Activated CD8-positive, alpha-beta T cell treated with anti-CD3 and anti-CD28 coated beads for 36 hours (primary cell): ENCODE data around the gene ACE. TPM values are rescaled to one million over a fixed set of nuclear protein-coding genes. Genes with fewer than 3 reads are reported as not detected.

Experiments
- ATAC-seq: fragments of 200-7000 bp; cut with Tn5 transposase; one replicate; pipeline ENCODE4 v1.10.0; 2021; ENCODE audit warnings: mild to moderate bottlenecking, moderate library complexity
- CTCF ChIA-PET: fragments of 350-600 bp; sonication (Branson Sonifier 250); formaldehyde crosslinking; loops from one replicate; lab custom pipeline; 2021; ENCODE audit warnings: antibody characterized with exemption; lab: Charles Lee
- POLR2A ChIA-PET: fragments of 350-600 bp; sonication (Branson Sonifier 250); formaldehyde crosslinking; loops from one replicate; lab custom pipeline; 2021; ENCODE audit warnings: antibody characterized with exemption; lab: Charles Lee
- DNase-seq: peaks from one replicate; pipeline ENCODE4 v3.0.0-alpha.2; 2020
- H3K27ac Mint-ChIP-seq: one replicate; pipeline ENCODE4 v1.8.0; 2021; ENCODE audit warnings: mild to moderate bottlenecking, mixed read lengths
- H3K27me3 Mint-ChIP-seq: one replicate; pipeline ENCODE4 v1.8.0; 2021; ENCODE audit warnings: mixed read lengths
- H3K36me3 Mint-ChIP-seq: one replicate; pipeline ENCODE4 v1.8.0; 2021; ENCODE audit warnings: low read depth, mixed read lengths
- H3K4me1 Mint-ChIP-seq: one replicate; pipeline ENCODE4 v1.8.0; 2021; ENCODE audit warnings: low read depth, mixed read lengths
- H3K4me3 Mint-ChIP-seq: one replicate; pipeline ENCODE4 v1.8.0; 2021; ENCODE audit warnings: mild to moderate bottlenecking, moderate library complexity, mixed read lengths
- H3K9me3 Mint-ChIP-seq: one replicate; pipeline ENCODE4 v1.8.0; 2021; ENCODE audit warnings: mixed read lengths
- CTCF ChIP-seq: fragments of 200-600 bp; IDR thresholded peaks from one replicate; pipeline ENCODE4 v1.8.0; 2022; ENCODE audit warnings: antibody characterized with exemption, mild to moderate bottlenecking
- intact Hi-C: fragments of 100-400 bp; cut with micrococcal nuclease; formaldehyde crosslinking; loops from one replicate; pipeline ENCODE4 v1.10.0; 2022
- total RNA-seq, 2 experiments: library from RNA; stranded (reverse); gene quantifications; one replicate each; pipeline ENCODE4 v1.2.3, GENCODE V29; 2021

ACE gene
- total RNA-seq, 2 experiments from 2014 or later, result 0.36 to 0.51 TPM

GRCh38 chr17:63495491-63495890 is 18.6 kb downstream of the ACE start:
- Mint-ChIP-seq H3K27me3 (no peaks in the 10 kb centered on the region), H3K4me1 (no peaks in the 10 kb centered on the region), H3K27ac (no peak overlapping the region), H3K36me3 (no peaks in the 10 kb centered on the region), H3K9me3 (no peaks in the 10 kb centered on the region), H3K4me3 (no peak overlapping the region)
- ATAC-seq (no peak), DNase-seq (no peak)
- intact Hi-C loops, result no loop called here
- CTCF ChIA-PET, result interaction anchor here (1.6 to 2.5 kb wide), 2 partner anchors 70 kb away, joined by 4 to 14 read pairs; no protein-coding TSS in a partner anchor
- TF ChIP-seq CTCF, result no peak
- POLR2A ChIA-PET, result no interaction called here

DNA sequence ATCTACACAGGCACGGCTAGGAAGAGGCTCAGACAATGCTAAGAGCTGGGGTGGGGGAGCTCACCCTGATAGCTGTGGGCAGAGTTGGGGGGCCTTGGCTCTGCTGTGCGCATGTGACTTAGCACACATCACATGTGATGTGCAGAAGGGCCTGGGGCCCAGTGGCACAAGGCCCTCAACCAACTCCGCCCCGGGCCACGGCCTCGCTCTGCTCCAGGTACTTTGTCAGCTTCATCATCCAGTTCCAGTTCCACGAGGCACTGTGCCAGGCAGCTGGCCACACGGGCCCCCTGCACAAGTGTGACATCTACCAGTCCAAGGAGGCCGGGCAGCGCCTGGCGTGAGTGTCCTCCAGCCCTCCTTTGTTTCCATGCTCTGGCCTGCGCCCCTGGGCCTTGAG is 19.3 kb downstream of the ACE start:
- Mint-ChIP-seq H3K4me3 (no peak overlapping the region), H3K36me3 (no peaks in the 10 kb centered on the region)
- CTCF ChIA-PET, result interaction anchor here (2.1 to 2.5 kb wide), 2 partner anchors 18 to 71 kb away, joined by 5 to 14 read pairs; no protein-coding TSS in a partner anchor

GRCh38 chr17:63496663-63497400 is 20.0 kb downstream of the ACE start:
- Mint-ChIP-seq H3K4me3 (no peak overlapping the region), H3K4me1 (no peaks in the 10 kb centered on the region), H3K36me3 (no peaks in the 10 kb centered on the region), H3K27ac (no peak overlapping the region), H3K27me3 (peaks cover 5% of the 10 kb centered on the region), H3K9me3 (no peaks in the 10 kb centered on the region)
- ChIA-PET POLR2A (no interaction called here), CTCF (interaction anchor here (2.1 to 2.5 kb wide), 2 partner anchors 19 to 71 kb away, joined by 5 to 14 read pairs; no protein-coding TSS in a partner anchor)
- no peak for ATAC-seq
- no peak for TF ChIP-seq CTCF
- intact Hi-C loops, result no loop called here
- no peak for DNase-seq

More for the DNA sequence above, 19.3 kb downstream of the ACE start:
- H3K27ac Mint-ChIP-seq, result no peak overlapping the region
- no peaks in the 10 kb centered on the region for H3K4me1 Mint-ChIP-seq
- H3K9me3 Mint-ChIP-seq, result no peaks in the 10 kb centered on the region
- no peak for DNase-seq
- intact Hi-C loops, result no loop called here
- POLR2A ChIA-PET, result no interaction called here
- no peaks in the 10 kb centered on the region for H3K27me3 Mint-ChIP-seq
- no peak for ATAC-seq
- TF ChIP-seq CTCF, result no peak

GRCh38 chr17:63497708-63498483 is 21.0 kb downstream of the ACE start:
- CTCF ChIA-PET, result interaction anchor here (1.4 to 2.5 kb wide), 3 partner anchors 20 to 114 kb away, joined by 5 to 14 read pairs (median 5); no protein-coding TSS in a partner anchor
- ATAC-seq (no peak), DNase-seq (peak; percentile 29)

More at GRCh38 chr17:63497708-63498483, 21.0 kb downstream of the ACE start:
- TF ChIP-seq CTCF, result no peak
- intact Hi-C loops, result no loop called here
- Mint-ChIP-seq H3K9me3 (no peaks in the 10 kb centered on the region), H3K27me3 (peaks cover 5% of the 10 kb centered on the region), H3K36me3 (no peaks in the 10 kb centered on the region), H3K4me1 (peaks cover 2% of the 10 kb centered on the region), H3K27ac (no peak overlapping the region), H3K4me3 (no peak overlapping the region)
- POLR2A ChIA-PET, result no interaction called here
